CD4-positive, alpha-beta T cell treated with Interleukin-4 for 4 hours (primary cell): ENCODE data around the gene NELL1.

ENCODE experiments used
- DNase-seq: peaks from one replicate; pipeline ENCODE4 v3.0.0-alpha.2; 2020

Gene NELL1

DNA sequence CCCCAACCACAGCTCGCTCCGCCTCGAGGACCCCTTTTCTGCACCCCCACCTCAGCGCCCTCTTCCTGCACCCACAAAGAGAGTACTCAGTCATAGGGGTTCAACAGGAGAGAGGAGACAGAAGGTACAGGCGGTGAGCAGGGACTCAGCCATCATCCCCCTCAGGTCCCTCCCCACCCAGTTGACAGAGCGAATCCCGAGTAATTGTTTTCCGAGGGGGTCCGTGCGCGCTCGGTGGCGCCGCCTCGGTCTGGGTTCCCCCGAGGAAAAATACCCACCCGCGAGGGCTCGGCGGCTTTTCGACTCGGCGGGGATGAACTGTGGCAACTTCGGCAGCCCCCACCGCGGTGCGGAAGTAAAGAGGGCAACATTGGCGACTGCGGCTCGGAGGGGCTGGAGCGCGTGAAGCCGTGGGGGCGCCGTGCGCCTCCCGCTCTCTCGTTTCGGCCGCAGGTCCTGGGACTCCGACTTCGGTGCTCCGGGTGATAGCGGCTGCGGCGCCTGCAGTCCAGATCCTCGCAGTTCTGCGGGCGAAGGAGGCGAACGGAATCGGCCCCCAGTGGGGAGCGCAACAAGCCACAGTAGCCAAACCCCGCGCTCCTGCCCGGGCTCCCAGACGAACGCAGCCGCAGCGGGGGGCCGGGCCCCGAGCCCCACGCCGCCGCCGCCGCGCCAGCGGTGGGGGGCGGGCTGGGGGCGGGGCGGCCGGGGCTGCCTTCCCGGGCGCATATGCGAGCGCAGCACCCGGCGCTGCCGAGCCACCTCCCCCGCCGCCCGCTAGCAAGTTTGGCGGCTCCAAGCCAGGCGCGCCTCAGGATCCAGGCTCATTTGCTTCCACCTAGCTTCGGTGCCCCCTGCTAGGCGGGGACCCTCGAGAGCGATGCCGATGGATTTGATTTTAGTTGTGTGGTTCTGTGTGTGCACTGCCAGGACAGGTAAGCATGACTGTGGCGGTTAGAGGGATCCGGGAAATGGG lies at the start of gene NELL1:
TSS of gene NELL1 (plus strand) at position 743 of the 976 bp plus-strand sequence.
- no peak for DNase-seq

DNA sequence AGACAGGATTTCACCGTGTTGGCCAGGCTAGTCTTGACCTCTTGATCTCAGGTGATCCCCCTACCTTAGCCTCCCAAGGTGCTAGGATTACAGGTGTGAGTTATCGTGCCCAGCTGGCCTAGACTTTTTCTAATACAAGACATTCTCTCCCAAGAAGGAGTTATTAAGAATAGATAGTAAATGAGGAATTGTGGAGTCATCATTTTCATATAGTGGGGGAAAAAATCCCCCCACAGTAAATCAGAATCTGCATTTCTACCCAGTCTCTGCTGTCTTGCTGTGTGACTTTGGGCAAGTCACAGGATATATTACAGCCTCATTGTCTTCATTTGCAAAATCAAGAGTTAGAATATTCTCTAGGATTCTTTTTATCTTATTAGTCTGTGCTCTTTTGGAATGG lies 48.4 kb upstream of the NELL1 start:
- DNase-seq = no peak

DNA sequence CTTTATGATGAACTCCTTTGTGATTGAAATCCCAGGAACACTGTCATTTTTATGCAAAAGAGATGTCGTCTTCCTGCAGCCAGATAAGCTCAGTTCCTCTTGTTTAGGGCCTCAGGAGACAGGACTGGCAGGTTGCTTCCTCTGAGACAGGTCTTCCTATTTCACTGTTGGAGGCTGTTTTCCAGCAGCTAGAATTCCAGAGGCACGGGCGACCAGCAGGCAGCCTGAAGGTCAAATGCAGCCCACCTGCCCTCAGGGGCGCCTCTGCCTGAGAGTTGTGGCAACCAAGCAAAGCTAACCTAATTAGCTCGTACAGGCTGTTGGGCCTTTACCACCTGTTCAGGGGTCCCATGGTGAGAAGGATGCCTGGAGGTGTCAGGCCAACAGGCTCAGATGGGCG lies 47.7 kb upstream of the NELL1 start:
- no peak for DNase-seq

DNA sequence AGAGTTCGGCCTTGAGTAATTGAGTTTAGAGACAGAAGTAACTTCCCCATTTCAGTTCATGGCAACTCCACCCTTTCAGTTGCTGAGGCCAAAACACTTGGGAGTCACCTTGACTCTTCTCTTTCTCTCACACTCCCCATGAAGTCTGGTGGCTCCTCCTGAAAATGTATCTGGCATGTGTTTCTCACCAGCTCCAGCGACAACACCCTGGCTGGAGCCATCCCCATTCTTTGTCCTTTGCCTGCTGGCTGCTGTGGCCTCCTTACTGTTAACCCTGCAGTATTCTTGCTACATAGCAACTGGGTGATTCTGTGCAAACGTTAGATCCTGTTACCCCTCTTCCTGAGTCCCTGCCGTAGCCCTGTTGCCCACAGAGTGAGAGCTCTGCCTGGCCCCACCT lies 46.1 kb upstream of the NELL1 start:
- no peak for DNase-seq

DNA sequence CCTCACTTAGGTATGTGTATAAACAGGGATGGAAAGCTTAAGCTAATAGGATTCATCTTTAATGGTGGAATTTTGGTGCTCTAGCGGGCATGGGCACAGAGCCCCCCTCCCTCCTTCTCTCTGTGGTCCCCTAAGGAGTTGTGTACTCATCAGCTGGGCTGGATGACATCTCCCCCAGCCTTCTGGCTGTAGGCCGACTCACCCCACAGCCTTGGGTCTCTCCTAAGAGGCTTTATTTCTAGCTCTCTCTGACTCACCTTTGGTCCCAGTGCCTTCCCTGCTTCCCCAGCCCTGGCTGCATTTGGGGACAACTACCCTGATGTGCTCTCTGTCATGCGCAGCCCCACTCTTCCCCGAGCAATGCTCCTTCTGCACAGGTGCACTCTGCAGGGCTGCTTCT lies 43.1 kb upstream of the NELL1 start:
- no peak for DNase-seq

DNA sequence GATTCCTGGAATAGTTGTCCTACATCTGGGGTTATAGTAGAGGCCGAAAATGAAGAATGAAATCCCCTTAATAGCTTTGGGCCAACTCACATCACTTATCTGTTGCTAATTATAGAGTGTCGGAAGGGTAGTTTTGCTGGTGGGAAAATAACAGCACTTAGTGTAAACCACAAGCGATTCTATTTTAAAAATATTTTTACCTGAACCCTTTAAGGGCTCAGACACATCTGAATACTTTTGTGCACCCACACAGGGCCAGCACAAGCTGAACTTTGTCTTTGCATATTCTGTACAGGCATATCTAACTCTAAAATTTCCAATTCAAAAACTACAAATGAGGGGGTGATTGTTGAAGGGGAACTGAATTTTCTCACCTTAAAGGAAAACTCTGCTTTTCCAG lies 42.4 kb upstream of the NELL1 start:
- DNase-seq = no peak

DNA sequence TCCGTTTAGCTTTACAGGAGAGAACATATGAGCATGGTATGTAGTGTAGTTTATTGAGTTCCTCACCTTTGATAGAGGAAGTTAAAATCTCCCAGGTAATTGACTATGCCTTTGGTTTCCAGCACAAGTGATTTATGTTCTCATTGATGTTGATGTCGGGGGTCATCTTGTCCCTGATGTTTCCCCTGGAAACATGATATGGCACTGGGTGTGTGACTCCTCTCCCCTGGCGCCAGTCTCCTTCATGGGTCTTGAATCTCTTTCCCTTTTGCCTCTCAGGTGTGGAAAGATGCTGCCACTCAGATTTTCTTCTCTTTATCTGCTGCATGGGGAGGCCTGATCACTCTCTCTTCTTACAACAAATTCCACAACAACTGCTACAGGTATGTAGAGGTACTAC lies 41.7 kb upstream of the NELL1 start:
- no peak for DNase-seq

DNA sequence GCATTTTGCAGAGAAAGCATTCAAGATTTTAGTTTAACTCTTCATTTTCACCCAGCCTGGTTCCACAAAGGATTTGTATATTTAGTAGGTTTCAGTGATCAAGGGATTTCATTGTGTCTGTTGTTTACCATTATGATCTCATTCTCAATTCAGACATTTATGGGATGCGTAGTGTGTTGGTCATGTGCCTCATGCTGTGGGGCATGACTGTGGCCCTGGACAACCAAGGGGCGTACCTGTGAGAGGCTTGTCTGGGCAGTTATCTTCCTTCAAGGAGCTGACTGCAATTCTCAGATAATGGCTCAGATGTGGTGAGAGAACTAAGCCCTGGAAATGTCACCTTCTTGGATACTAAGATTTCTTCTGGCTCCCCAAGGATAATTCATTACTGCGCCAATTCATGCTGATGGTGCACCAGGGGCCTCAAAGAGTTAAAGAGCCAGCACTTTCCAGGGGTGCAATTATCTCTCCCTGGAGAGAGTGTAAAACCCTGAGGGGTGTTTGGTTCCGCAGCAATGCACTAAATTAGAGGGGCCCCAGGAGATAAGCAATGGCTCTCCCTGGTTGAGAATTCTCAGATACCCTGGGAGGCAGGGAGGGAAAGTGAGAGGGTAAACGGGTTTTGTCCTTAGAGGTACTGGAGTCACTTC lies 37.7 kb upstream of the NELL1 start:
- DNase-seq = no peak

DNA sequence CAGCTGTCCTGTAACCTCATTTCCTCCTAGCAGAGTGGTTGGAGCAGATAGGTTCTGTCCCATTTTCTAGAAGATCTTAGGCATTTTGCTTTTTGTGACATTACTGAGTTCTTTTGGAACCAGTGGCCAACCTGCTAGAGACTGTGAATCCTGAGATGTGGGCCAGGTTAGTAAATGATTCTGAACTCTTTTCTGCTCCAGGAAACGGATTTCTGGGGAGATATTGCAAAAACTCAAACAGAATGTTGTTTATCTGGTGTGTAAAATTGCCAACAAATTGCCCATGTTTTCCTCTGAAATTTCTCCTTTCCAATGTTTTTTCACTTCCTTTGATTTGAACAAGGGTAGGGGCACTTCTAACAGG lies 37.2 kb upstream of the NELL1 start:
- DNase-seq = no peak

DNA sequence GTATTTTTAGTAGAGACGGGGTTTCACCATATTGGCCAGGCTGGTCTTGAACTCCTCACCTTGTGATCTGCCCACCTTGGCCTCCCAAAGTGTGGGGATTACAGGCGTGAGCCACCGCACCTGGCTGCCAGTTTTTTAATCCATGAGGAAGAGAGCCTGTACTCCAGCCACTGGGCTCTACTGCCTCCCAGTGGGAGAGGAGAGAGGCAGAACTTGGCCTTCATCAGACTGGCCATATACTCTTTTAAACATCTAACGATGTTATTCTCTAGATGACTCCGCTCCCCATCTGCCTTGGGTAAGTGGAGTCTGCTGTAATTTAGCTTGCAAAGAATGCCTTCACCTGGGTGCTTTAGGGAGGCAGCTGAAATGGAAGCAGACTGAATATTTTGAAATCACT lies 35.3 kb upstream of the NELL1 start:
- DNase-seq = no peak

DNA sequence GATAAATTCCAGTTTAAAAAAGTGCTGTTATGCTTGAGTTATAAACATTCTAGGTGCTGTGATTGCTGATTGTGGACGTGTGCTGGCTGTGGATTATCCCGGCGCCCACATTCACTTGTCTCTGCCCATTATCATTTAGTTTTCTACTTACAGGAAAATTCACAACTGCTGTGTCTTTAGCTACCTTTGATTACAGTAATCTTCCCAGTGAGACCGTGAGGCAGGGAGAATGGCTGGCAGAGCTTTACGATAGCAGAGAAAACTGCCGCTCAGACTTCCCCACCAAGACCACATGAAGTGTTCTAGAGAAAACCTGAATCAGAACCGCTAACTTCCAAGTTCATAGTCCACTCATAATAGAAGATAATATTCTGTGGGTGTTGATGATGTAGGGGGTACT lies 34.6 kb upstream of the NELL1 start:
- no peak for DNase-seq

DNA sequence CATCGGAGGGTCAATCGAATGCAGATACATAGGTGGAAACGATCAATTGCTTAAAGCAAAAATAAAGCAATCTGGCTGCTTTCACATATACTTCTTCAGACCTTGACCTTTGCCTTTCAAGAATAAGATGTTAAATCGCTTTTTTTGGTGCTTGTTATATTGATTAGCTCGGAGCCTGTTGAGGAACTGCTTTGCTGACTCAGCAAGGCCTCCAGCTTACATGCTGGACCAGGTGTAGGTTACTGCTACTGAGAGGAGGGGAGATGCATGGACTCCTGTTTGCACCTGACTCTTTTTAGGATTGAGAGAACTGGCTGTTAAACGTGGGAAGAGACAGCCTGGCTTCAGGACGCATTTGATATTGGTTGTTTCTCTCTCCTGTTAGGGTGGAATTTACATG lies 31.3 kb upstream of the NELL1 start:
- no peak for DNase-seq

DNA sequence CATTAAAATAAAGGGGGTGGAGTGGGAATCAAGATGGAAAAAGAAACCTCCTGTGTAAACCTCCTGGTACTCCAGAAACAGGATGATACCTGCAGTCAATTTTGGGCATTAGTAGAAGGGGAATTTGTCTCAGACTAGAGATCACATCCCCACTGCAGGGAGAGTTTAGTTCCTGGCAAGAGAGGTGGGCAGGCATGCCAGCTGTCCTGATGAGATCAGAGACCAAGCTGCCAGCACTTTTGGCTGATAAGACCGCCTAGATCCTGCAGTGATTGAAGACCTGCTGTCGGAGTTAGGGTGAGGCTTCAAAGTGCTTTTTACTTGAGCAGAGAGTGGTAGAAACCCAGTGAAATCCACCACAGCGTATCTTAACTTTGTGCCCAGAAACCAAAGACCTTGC lies 29.7 kb upstream of the NELL1 start:
- DNase-seq = no peak

DNA sequence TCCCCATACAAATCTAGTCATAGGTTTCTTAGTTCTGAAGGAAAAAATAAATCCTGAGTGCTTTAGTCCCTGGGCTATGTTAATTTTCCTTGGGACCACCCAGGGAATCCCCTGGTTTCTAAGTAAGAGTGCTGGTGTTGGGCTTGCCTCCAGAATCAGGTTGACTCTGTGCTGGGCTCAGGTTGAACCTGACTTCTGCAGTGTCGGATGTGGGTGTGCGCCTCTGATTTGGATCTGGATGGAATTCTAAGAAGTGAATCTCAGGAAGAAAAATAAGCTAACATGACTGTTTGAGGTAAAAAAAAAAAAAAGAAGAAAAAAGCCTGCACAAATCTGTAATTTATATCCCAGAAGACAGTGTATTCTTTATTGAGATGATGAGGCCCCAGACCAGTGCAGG lies 29.0 kb upstream of the NELL1 start:
- no peak for DNase-seq

DNA sequence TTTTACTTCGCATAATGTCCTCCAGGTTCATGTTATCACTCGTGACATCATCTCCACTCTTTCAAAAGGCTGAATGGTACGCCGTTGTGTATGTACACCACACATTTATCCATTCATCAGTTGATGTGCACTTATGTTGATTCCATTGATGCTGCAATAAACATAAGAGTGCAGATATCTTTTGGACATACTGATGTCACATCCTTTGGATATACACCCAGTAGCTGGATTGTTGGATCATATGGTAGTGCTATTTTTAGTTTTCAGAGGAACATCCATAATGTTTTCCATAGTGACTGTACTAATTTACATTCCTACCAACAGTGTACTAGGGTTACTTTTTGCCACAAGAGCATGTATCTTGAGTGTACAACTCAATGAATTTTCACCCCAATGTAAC lies 25.0 kb upstream of the NELL1 start:
- DNase-seq = no peak

DNA sequence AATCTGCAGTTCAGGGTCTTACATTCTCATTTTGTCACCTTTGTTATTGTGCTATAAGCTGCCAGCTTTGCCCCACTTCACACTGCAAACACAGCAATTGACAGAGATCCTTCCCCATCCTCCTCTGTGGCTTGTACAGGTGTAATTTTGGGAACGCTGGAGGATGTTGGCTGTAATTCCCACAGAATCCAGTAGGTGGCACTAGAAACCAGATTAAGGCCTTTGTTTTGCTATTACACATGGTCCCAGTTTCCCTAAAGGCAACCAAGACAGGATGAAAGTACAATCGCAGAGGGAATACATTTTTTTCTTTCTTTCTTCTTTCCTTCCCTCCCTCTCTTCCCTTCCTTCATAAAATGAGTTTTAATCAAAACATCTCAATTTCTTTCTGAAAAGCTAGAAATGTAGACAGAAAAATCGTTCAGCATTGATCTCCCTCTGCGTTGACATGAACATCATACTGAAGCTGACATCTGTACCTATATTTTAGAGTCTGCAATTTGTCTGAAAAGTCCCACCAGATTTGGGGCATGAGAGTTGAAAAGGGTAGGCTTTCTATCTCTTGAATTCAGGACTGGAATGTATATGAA lies 21.3 kb upstream of the NELL1 start:
- peak; percentile 52 for DNase-seq

DNA sequence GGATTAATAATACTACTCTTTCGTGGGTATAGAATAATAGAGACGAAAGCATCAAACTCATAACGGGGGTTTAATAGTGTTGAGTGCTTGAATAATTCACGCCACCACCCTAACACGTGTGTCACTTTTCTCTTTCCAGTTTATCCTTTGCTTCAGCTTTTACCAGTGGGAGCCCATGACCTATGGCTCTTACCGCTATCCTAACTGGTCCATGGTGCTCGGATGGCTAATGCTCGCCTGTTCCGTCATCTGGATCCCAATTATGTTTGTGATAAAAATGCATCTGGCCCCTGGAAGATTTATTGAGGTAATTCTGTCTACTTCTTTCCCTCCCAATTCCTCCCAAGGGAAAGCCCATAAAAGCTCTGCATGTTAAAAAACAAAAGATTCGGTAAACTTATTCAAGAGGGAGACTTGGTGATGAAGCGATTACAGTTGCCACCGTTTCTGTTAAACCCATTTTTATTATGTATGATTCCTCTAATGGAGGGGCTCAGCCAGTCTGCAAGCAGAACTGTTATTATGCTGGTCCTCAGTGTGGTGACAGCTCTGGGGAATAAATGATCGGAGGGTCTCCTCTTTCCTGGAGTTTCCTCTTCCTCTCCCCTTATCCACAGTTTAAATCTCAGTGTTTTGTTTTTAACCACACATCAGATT lies 17.1 kb upstream of the NELL1 start:
- DNase-seq = no peak

DNA sequence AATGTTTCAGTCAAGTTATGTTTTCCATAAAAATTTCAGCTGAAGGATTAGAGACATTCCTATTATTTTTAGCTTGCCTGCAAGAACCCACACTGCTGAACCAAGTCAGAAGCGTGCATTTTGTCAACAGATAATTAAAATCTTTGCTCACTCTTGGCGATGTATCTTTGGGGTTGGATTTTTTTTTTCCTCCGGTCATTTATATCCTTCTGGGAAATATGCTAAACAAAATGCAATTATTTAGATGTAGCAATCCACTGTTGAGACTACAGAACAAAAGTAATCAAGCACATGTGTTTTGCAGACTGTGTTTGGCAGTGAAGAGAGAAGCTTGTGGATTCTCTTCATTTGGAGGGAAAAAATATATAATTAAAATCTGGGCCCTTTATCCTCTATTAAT lies 15.3 kb upstream of the NELL1 start:
- DNase-seq = no peak

DNA sequence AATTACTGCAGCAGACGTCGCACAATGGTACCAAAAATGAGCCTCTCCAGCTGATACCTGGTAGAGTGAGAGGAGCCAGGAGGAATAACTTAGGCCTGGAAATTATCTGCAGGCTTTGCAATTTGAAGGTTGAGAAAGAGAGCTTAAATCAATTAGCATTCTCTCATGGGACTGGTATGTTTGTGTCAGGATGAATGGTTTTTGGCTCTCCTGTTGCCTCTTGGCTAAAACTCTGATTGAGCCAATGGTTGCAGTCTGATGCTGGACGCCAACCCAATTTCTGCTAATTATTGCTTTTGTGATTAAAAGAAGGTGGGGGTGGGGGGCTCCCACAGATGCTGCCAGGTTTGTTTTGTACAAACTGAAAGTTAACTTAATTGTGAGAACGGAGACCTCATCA lies 12.5 kb upstream of the NELL1 start:
- no peak for DNase-seq

DNA sequence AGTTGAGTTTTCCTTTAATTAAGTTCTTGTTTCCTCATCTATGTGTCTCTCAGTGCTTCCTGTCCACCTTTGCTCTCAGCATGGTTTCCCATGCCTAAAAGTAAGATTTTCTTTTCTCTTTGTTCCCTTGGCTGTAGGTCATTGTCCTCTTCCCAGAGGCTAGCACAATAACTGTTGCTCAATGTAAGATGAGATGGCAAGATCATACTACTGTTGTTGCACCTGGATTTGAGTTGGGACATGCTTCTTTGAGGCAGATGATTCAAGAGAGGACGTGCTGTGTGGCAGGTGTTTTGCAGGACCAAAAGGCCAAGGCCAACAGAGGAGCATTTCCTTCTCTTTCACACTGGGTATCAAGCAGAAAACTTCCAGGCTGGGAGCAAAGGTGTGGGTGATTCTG lies 11.3 kb upstream of the NELL1 start:
- no peak for DNase-seq

DNA sequence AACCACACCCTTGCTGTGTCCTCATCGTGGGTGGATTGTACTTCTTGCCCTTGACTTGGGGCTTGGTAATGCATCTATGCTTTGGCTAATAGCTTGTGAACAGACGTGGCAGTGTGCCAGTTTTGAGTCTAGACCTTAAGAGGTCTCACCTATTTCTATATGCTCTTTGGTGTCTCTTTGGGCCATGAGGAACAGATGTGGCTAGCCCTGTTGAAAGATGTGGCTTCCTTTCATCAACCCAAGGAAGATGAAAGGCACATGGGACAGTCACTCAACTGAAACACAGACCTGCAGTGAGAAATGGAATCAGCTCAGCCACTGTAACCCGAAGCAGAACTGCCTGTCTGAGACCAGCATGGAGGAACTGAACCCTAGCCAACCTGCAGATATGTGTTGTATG lies 7.9 kb upstream of the NELL1 start:
- DNase-seq = no peak

DNA sequence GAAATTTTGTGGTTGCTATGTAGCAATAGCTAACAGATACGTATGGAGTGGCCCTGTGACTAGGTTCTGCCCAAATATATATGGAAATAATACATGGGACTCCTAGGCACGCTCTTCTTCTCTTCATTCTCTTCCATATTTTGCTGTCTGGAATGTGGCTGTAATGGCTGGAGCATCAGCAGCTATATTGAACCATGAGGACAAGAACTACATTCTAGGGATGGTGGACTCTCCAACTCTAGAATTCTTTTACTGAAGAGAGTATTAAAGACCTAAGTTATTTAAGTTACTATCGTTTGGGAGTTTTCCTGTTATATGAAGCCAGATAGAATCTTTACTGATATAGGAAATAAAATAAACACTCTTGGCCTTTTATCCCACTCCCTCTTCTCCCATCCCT lies 7.5 kb upstream of the NELL1 start:
- no peak for DNase-seq

DNA sequence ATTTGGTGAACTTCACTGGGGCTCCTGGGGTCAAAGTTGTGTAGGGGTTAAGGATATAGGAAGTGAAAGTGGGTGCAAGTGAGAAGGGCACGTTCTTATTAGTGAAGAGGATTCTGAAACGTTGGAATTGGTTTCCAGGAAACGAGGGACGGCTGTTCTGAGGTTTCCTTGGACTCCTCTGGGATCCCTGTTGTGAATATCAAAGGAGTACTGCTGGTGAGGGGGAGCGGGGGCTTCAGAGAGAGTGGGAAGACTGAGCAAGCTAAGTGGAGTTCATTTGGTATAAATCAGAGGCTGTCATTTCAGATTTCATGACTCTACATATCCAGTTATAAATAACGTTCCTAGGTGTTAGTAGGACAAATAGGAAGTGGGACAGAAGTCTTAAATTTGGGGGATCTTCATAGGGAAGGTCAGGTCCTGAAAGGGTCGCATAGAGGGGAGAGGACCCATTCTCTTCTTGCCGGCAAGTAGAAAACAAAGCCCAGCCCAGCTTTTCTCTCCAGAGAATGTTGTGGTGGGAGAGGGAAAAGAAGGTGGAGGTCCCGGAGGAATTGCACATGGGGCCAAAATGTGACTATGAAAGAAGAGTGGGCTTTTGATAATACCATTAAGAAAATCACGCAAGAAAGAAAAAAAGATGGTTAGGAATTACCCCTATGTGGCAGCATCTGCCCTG lies 1.1 kb upstream of the NELL1 start:
- DNase-seq = no peak
